Activated CD8-positive, alpha-beta memory T cell treated with anti-CD3 and anti-CD28 coated beads, Interleukin-2, amount 10 ng/mL, durations not matched to agents 7 days and 5 days (primary cell): ENCODE measurements around the gene TTPAL. TPM values are rescaled to one million over a fixed set of nuclear protein-coding genes. Genes with fewer than 3 reads are reported as not detected.

Experiments used
- ATAC-seq: fragments of 150-1000 bp; cut with Tn5 transposase; one replicate; pipeline ENCODE4 v1.10.0; 2021; ENCODE audit warnings: moderate library complexity
- CTCF ChIA-PET: fragments of 350-600 bp; sonication (Branson Sonifier 250); formaldehyde crosslinking; loops from one replicate; lab custom pipeline; 2021; ENCODE audit warnings: antibody characterized with exemption; lab: Charles Lee
- DNase-seq: peaks from one replicate; pipeline ENCODE4 v3.0.0-alpha.2; 2020
- H3K27ac Mint-ChIP-seq: one replicate; pipeline ENCODE4 v1.8.0; 2021; ENCODE audit warnings: mild to moderate bottlenecking, mixed read lengths
- H3K27me3 Mint-ChIP-seq: one replicate; pipeline ENCODE4 v1.8.0; 2021; ENCODE audit warnings: mixed read lengths
- H3K36me3 Mint-ChIP-seq: one replicate; pipeline ENCODE4 v1.8.0; 2021; ENCODE audit warnings: mild to moderate bottlenecking, mixed read lengths
- H3K4me1 Mint-ChIP-seq: one replicate; pipeline ENCODE4 v1.8.0; 2021; ENCODE audit warnings: mixed read lengths
- H3K4me3 Mint-ChIP-seq: one replicate; pipeline ENCODE4 v1.8.0; 2021; ENCODE audit warnings: mild to moderate bottlenecking, moderate library complexity, mixed read lengths
- H3K9me3 Mint-ChIP-seq: one replicate; pipeline ENCODE4 v1.8.0; 2022; ENCODE audit warnings: low read depth, mixed read lengths
- total RNA-seq, 2 experiments: library from RNA; stranded (reverse); gene quantifications; one replicate each; pipeline ENCODE4 v1.2.3, GENCODE V29; 2021

The TTPAL gene
- total RNA-seq, 2 experiments from 2014 or later, result 16.5 to 23.9 TPM

DNA sequence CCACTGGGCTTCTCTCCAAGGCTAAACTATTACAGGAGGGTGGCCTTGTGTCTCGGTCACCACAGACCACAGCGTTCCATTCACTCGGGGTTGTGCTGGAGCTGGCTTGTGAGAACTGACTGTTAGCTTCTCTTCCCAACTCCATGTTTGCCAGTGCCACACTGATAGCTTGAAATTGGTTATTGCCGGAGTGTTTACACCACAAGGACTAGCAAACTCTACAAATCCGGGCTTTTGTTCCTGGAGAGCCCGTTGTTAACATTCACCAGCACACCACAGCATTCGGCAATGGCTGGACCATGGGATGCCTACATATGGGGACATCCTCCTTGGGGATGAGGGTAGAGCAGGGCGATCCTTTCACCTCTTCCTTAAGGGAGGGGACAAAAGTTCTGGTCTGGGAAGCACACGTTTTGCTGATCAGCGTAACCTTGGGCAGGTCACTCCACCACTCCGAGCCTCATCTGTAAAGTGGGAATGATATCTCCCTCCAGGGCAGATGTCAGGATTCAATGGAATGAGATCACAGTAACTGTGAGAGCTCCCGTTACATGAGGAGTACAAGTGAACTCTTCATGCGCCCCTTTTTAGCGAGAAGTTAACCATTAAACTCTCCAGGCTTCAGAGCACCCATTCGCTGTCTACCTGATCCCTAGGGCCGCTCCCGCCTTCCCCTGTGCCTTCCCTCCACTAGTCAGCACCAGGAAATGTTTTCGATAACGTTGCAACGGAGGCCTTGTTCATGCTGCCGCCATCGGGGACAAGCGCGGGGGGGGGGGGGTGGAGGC, 41.7 kb upstream of the TTPAL start:
- CTCF ChIA-PET, result no interaction called here
- no peak overlapping the region for H3K4me3 Mint-ChIP-seq
- peaks cover 8% of the 10 kb centered on the region for H3K27me3 Mint-ChIP-seq
- no peaks in the 10 kb centered on the region for H3K4me1 Mint-ChIP-seq
- DNase-seq (no peak), ATAC-seq (no peak)
- no peak overlapping the region for H3K27ac Mint-ChIP-seq
- H3K36me3 Mint-ChIP-seq, result no peaks in the 10 kb centered on the region
- H3K9me3 Mint-ChIP-seq, result no peaks in the 10 kb centered on the region

DNA sequence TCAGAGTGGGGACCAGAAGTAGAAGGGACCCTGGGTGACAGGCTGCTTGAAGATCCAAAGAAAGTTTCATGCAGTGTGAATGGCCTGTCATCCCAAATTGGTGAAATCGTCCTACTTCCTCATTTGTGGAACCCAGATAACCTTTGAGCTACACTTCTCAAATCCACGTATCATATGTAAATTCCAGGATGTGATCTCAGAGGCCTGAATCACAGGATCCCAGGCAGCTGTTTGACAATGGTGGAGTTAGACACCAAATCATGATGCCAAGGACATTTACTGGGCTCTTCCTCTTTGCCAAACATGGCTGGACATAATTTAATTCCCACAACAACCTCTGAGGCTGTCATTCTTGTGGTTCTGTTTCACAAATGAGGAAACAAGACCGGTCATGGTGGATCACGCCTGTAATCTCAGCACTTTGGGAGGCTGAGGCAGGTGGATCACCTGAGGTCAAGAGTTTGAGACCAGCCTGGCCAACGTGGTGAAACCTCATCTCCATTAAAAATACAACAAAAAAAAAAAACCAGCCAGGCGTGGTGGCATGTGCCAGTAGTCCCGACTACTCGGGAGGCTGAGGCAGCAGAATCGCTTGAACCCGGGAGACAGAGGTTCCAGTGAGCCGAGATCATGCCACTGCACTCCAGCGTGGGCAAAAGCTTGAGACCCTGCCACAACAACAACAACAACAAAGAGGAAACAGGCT, 39.9 kb upstream of the TTPAL start:
- CTCF ChIA-PET, result no interaction called here
- H3K36me3 Mint-ChIP-seq, result no peaks in the 10 kb centered on the region
- H3K4me1 Mint-ChIP-seq, result no peaks in the 10 kb centered on the region
- H3K4me3 Mint-ChIP-seq, result no peak overlapping the region
- no peak overlapping the region for H3K27ac Mint-ChIP-seq
- peaks cover 8% of the 10 kb centered on the region for H3K27me3 Mint-ChIP-seq
- ATAC-seq (no peak), DNase-seq (no peak)
- no peaks in the 10 kb centered on the region for H3K9me3 Mint-ChIP-seq

DNA sequence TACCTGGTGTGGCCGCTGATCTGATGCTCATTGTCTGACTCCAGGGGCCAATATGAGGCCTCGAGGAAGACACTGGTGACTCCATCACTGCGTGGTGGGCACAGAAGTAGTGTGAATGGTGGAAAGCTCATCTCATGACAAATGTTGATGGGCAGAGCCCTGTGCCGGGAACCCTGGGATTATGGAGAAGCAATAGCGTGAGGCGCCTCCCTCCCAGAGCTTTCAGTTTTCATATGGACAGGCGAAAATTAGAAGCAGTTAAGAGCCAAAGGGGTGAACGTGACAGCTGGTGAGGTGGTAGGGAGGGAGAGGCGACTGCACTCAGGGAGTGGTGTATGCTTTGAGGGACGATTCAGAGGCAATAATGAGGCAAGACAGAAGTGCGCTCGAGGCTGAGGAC, 39.3 kb upstream of the TTPAL start:
- no peak overlapping the region for H3K27ac Mint-ChIP-seq
- no peaks in the 10 kb centered on the region for H3K36me3 Mint-ChIP-seq
- H3K4me1 Mint-ChIP-seq, result no peaks in the 10 kb centered on the region
- H3K4me3 Mint-ChIP-seq, result no peak overlapping the region
- DNase-seq (no peak), ATAC-seq (no peak)
- peaks cover 8% of the 10 kb centered on the region for H3K27me3 Mint-ChIP-seq
- H3K9me3 Mint-ChIP-seq, result no peaks in the 10 kb centered on the region
- CTCF ChIA-PET, result no interaction called here

DNA sequence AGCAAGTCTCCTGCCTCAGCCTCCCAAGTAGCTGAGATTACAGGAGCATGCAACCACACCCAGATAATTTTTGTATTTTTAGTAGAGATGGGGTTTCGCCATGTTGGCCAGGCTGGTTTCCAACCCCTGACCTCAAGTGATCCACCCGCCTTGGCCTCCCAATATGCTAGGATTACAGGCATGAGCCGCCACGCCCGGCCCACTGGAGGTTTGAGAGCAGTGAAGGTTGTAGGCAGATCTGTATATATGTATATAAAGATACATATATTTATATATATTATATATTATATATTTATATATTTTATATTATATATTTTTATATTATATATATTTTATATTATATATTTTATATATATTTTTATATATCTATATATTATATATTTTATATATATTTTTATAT, 38.2 kb upstream of the TTPAL start:
- CTCF ChIA-PET, result no interaction called here

DNA sequence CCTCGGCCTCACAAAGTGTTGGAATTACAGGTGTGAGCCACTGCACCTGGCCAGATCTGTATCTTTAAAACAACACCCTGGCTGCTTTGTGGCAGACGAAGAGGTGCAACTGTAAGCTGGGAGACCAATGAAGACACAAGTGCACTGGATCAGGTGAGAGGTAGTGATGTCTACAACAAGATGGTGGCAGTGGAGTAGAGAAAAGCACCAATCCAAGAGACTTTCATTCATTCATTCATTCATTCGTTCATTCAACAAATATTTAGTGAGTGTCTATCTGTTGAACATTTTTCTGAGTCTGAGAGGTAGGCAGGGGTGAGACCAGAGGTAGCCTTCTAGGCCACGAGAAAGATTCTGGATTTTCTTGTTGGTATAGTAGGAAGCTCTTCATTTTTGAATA, 36.9 kb upstream of the TTPAL start:
- Mint-ChIP-seq H3K27me3 (peaks cover 3% of the 10 kb centered on the region), H3K9me3 (no peaks in the 10 kb centered on the region), H3K4me1 (no peaks in the 10 kb centered on the region), H3K36me3 (no peaks in the 10 kb centered on the region), H3K4me3 (no peak overlapping the region), H3K27ac (no peak overlapping the region)
- DNase-seq (no peak), ATAC-seq (no peak)
- CTCF ChIA-PET, result no interaction called here

More for the DNA sequence above, 38.2 kb upstream of the TTPAL start:
- H3K27ac Mint-ChIP-seq, result no peak overlapping the region
- H3K36me3 Mint-ChIP-seq, result no peaks in the 10 kb centered on the region
- no peak for DNase-seq
- no peaks in the 10 kb centered on the region for H3K4me1 Mint-ChIP-seq
- H3K27me3 Mint-ChIP-seq, result peaks cover 8% of the 10 kb centered on the region
- H3K4me3 Mint-ChIP-seq, result no peak overlapping the region
- no peak for ATAC-seq
- H3K9me3 Mint-ChIP-seq, result no peaks in the 10 kb centered on the region

DNA sequence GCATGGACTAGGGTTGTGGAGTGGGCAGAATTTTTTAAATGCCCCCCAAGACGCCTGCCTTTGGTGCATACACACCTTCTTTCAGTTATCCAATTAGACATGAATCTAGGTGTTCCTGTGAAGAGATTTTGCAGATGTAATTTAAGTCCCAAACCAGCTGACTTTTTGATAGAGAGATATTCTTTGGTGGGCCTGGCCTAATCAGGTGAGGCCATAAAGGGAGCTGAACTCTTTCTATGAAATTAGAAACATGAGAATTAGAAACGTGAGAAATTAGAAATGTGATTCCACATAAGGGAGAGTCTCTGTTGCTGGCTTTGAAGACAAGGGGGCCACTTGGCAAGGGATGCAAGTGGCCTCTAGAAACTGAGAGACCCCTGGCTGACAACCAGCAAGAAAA, 36.4 kb upstream of the TTPAL start:
- DNase-seq, result no peak
- ATAC-seq, result no peak
- H3K4me3 Mint-ChIP-seq, result no peak overlapping the region
- no peaks in the 10 kb centered on the region for H3K36me3 Mint-ChIP-seq
- H3K9me3 Mint-ChIP-seq, result no peaks in the 10 kb centered on the region
- H3K27me3 Mint-ChIP-seq, result peaks cover 3% of the 10 kb centered on the region
- CTCF ChIA-PET, result no interaction called here
- no peak overlapping the region for H3K27ac Mint-ChIP-seq
- no peaks in the 10 kb centered on the region for H3K4me1 Mint-ChIP-seq

DNA sequence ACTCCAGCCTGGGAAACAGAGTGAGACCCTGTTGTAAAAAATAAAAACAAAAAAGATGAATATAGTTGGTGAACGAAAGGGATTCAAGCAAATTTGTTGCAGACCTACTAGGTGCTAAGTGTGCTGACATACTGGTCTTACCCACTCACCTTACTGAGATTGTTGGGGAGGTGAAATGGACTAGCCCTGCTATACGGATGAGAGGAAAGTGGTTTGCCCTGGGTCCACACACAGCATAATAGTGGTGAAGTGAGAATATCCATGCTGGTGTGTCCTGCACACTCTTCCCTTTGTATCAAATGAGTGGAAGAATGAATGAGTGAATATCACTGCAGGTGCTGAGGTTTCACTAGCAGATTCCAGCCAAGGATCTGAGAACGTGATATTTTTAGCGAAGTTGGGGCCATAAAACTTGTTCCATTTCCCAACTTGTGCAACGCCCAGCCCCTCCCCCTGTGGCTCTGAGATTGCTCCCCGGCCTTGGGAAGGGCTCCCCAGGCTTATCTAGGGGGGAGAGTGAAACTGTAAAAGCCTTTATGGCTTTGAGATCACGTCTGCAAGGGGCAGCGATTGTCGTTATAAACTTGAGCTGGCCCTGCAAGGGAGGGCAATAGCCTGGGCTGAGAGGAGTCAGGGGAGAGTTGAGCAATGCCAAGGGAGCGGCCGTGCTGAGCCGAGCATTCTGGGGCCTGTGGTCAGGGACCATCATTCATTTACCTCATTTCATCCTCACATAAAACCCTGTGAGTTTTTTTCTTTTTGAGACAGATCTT, 33.2 kb upstream of the TTPAL start:
- Mint-ChIP-seq H3K27ac (no peak overlapping the region), H3K4me1 (no peaks in the 10 kb centered on the region), H3K4me3 (no peak overlapping the region), H3K36me3 (no peaks in the 10 kb centered on the region), H3K27me3 (peaks cover 3% of the 10 kb centered on the region), H3K9me3 (no peaks in the 10 kb centered on the region)
- DNase-seq (no peak), ATAC-seq (no peak)
- CTCF ChIA-PET, result no interaction called here

DNA sequence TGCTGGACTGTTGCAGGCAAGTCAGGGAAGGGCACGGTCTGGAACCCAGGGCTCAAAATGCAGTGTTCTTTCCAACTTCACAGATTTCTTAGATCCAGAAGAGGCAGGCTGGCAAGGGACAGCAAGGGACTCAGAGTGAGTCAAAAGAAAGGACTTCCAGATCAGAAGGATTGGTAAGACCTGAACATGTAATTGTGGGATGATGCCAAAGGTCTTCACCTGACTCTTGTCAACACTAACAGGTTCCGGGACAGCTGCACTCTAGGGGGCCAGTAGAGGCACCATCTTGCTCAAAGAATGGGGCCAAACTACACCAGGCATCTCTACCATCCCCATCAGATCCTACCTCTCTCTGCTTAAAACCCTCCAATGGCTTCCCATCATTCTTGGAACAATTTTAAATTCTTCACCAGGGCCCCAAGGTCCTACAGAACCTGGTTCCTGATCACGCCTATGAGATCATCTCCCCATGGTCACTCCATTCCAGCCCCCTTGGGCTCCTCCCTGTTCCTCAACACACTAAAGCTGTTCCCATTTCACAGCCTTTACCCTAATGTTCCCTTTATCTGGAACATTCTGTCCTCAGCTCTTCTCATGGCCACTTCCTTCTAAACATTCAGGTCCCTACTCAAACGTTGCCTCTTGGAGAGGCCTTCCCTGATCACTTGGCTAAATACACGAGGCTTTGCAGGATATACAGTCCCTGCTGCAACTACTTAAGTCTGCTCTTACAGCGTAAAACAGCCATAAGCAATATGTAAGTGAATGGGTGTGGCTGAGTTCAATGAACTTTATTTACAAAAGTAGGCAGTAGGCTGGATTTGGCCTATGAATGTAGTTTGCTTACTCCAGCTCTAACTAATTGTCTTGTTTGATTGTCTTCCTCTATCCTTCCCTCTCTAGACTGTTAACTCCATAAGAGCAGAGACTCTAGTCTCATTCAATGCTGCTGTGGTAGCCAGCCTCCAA, 29.6 kb upstream of the TTPAL start:
- CTCF ChIA-PET, result no interaction called here
- no peak overlapping the region for H3K27ac Mint-ChIP-seq
- DNase-seq (no peak), ATAC-seq (no peak)
- H3K27me3 Mint-ChIP-seq, result peaks cover 3% of the 10 kb centered on the region
- H3K36me3 Mint-ChIP-seq, result no peaks in the 10 kb centered on the region
- H3K9me3 Mint-ChIP-seq, result no peaks in the 10 kb centered on the region
- no peaks in the 10 kb centered on the region for H3K4me1 Mint-ChIP-seq
- H3K4me3 Mint-ChIP-seq, result no peak overlapping the region

DNA sequence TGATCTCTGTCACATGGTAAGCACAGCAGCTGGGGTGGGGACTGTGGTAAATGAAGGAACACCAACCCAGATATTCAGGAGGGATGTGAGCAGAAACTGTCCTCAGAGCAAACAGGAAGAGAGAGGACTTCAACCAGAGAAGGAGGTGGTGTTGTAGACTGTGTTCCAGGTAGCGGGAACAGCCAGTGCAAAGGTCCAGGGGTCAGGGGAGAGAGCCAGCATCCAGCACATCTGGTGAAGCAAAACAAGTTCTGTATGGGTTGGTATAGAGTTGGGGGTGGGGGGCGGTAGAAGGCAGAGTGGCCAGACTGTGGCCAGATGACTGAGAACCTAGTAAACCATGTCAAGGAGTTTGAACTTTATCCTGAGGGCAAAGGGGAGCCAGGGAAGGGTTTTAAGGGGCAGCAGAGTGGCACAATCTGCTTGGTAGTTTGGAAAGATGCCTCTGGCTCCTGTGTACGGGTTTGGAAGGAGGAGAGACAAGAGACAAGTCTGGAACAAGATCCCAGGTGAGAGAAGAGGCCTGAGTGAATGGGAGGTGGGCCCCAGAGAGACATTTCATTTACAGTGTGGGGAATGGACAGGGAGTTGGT, 27.8 kb upstream of the TTPAL start:
- peaks cover 2% of the 10 kb centered on the region for H3K27me3 Mint-ChIP-seq
- no peaks in the 10 kb centered on the region for H3K9me3 Mint-ChIP-seq
- no peak overlapping the region for H3K4me3 Mint-ChIP-seq
- no peaks in the 10 kb centered on the region for H3K4me1 Mint-ChIP-seq
- no peak overlapping the region for H3K27ac Mint-ChIP-seq
- no peaks in the 10 kb centered on the region for H3K36me3 Mint-ChIP-seq
- no peak for DNase-seq
- ATAC-seq, result no peak
- CTCF ChIA-PET, result no interaction called here

DNA sequence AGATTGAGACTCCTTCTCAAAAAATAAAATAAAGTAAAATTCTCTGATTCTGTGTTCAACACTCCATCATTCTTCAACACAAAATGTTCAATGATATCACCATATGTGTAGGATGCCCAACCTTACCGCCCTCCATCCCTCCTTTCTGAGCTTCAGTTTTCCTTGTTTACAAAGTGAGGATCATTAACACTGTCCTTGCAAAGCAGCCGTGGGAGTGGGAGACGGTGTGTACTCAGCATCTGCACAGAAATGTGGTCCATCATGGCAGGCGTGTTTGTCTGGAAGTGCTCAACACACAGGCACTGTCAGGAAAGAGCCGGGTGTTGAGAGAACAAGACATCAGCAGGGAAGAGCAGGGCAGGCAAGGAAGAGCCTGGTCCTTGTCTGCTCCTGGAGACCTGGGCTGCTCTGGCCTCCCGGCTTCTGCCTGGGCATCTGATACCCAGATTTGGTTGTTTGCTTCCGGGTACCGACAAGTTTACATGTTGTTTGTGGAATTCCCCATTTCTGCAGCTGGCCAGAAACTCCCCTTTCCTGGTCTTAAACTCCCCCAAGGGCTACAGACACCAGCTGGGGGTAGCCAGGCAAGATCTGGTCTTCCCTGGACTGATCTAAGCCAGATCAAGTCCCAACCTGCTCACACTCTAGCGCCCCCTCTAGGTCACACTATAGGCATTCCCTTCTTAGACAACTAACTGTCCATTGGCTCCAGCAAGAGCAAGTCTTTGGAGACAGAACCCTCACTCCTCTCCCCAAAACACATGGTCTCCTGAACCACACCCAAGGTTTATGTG, 26.7 kb upstream of the TTPAL start:
- H3K9me3 Mint-ChIP-seq, result no peaks in the 10 kb centered on the region
- ATAC-seq, result no peak
- H3K4me1 Mint-ChIP-seq, result no peaks in the 10 kb centered on the region
- peaks cover 2% of the 10 kb centered on the region for H3K27me3 Mint-ChIP-seq
- H3K4me3 Mint-ChIP-seq, result no peak overlapping the region
- no peak overlapping the region for H3K27ac Mint-ChIP-seq
- H3K36me3 Mint-ChIP-seq, result no peaks in the 10 kb centered on the region
- no peak for DNase-seq
- CTCF ChIA-PET, result interaction anchor here (0.9 kb wide), 1 partner anchor 13 kb away, joined by 3 read pairs; no protein-coding TSS in a partner anchor

DNA sequence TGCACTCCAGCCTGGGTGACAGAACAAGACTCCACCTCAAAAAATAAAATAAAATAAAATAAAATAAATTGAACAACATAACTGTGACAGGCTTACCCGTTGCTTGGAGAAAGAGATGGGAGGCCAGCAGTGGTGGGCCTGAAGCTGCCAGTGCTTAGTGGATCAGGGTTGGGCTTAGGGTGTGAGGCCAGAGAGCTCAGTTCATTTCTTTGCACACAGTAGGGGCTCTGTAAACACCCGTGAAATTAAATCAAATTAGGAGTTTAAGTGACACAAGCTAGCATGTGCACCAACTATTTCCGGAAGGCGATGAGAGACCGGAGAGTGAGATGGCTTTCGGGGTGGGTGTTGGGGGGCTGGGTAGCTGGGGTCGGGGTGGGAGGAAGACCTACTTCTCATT, 25.8 kb upstream of the TTPAL start:
- CTCF ChIA-PET, result interaction anchor here (0.6 to 0.9 kb wide), 2 partner anchors 12 to 364 kb away, joined by 3 read pairs; no protein-coding TSS in a partner anchor
- no peak overlapping the region for H3K27ac Mint-ChIP-seq
- ATAC-seq, result no peak

More for the DNA sequence above, 25.8 kb upstream of the TTPAL start:
- no peak for DNase-seq
- no peaks in the 10 kb centered on the region for H3K4me1 Mint-ChIP-seq
- H3K27me3 Mint-ChIP-seq, result peaks cover 2% of the 10 kb centered on the region
- no peak overlapping the region for H3K4me3 Mint-ChIP-seq
- H3K9me3 Mint-ChIP-seq, result no peaks in the 10 kb centered on the region
- no peaks in the 10 kb centered on the region for H3K36me3 Mint-ChIP-seq
